ENCODE measurements around the gene HMCN2. TPM values are rescaled to one million over a fixed set of nuclear protein-coding genes. Genes with fewer than 3 reads are reported as not detected.

The HMCN2 gene
- total and polyA plus RNA-seq, 2 experiments from 2014 or later, result not detected

- H3K9me3 ChIP-seq (ENCODE audit: low read depth), result no peaks in the 10 kb centered on the region
- no peak overlapping the region for H3K27ac ChIP-seq
- no peaks in the 10 kb centered on the region for H3K36me3 ChIP-seq (ENCODE audit: low read depth)
- peaks cover 11% of the 10 kb centered on the region for H3K4me1 ChIP-seq (ENCODE audit: insufficient read depth)
- no peaks in the 10 kb centered on the region for H4K20me1 ChIP-seq (ENCODE audit: insufficient read depth)
- H3K27me3 ChIP-seq (replicated peaks; ENCODE audit: insufficient read depth), result peaks cover 55% of the 10 kb centered on the region
- no peaks in the 10 kb centered on the region for H3K9me2 ChIP-seq (ENCODE audit: insufficient read depth)
- no peak for DNase-seq
- H3K4me3 ChIP-seq, result no peak overlapping the region
- H3K9ac ChIP-seq, result no peak overlapping the region
- H3F3A ChIP-seq (ENCODE audit: insufficient read depth), result peaks cover 11% of the 10 kb centered on the region; the same call in 1 of the 2 replicates
- H2AFZ ChIP-seq, result no peak overlapping the region
- WGBS, 2 experiments (ENCODE audit: low coverage in 1 of 2, low lambda C conversion rate in 2 of 2, missing lambda C conversion rate in 2 of 2), result 71 to 73% methylated on average over 18 of the region's 18 CpGs
- in situ Hi-C loops (cut with MboI), result no loop called here
- H3K79me2 ChIP-seq (ENCODE audit: insufficient read depth), result no peaks in the 10 kb centered on the region
- no peak overlapping the region for H3K4me2 ChIP-seq (ENCODE audit: unreplicated experiment)
- TF ChIP-seq EZH2 (IDR thresholded peaks at IDR 0.05; ENCODE audit: insufficient read depth, poor library complexity, severe bottlenecking) (no peak), EZH2phosphoT487 (IDR thresholded peaks at IDR 0.05; ENCODE audit: insufficient read depth, low read depth) (no peak)
These were observed 878 bp upstream of the HMCN2 start for GRCh38 chr9:130264414-130265350.

DNA sequence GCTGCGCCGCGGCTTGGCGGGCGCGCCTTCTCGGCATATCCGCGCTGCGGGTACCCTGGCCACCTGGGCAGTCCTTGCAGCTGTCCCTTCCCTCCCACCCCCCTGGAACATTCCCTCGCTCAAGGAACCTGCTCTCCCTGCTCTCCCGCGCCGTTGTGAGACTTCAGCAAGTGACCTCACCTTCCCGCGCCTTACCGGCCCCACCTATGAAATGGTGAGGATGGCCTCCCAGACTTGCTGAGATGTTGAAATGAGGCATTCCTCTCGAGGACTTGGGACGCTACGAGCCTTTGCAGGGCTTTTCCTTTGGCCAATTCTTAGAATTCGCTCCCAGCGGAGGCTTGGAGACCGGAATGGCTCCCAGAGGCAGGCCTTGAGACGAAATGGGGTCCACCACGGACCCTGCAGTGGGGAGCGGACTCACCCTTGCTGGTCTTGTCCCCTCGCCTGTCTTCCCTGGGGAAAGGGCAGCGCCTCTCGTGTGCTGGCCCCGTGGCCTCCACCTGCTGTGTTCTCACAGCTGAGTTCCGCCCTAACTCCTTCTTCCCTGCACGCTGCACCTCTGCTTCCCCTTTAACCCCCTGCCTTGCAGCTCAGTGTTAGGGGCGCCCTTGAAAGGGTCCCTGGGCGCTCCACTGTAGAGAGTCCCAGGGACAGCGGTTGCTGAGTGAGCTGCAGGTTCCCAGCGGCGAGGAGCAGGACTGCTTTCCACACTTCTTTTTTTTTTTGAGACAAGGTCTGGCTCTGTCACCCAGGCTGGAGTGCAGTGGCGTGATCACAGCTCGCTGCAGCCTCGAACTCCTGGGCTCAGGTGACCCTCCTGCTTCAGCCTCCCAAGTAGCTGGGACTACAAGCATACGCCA, 907 bp downstream of the HMCN2 start:
- 41% methylated on average over 40 to 41 of the region's 41 CpGs for WGBS, 2 experiments (ENCODE audit: low coverage in 1 of 2, low lambda C conversion rate in 2 of 2, missing lambda C conversion rate in 2 of 2)
- H3K9me3 ChIP-seq (ENCODE audit: low read depth), result no peaks in the 10 kb centered on the region
- no peak for DNase-seq
- H3K79me2 ChIP-seq (ENCODE audit: insufficient read depth), result no peaks in the 10 kb centered on the region
- peaks cover 3% of the 10 kb centered on the region for H3K4me1 ChIP-seq (ENCODE audit: insufficient read depth)
- H3K4me3 ChIP-seq, result no peak overlapping the region
- no peak for TF ChIP-seq EZH2phosphoT487 (IDR thresholded peaks at IDR 0.05; ENCODE audit: insufficient read depth, low read depth)
- no peak for TF ChIP-seq EZH2 (IDR thresholded peaks at IDR 0.05; ENCODE audit: insufficient read depth, poor library complexity, severe bottlenecking)
- no peaks in the 10 kb centered on the region for H3K36me3 ChIP-seq (ENCODE audit: low read depth)
- no peaks in the 10 kb centered on the region for H3K9me2 ChIP-seq (ENCODE audit: insufficient read depth)
- no peak overlapping the region for H2AFZ ChIP-seq
- H4K20me1 ChIP-seq (ENCODE audit: insufficient read depth), result no peaks in the 10 kb centered on the region
- H3F3A ChIP-seq (ENCODE audit: insufficient read depth), result peaks cover 3% of the 10 kb centered on the region; the same call in 1 of the 2 replicates
- no peak overlapping the region for H3K9ac ChIP-seq
- in situ Hi-C loops (cut with MboI), result no loop called here
- no peak overlapping the region for H3K4me2 ChIP-seq (ENCODE audit: unreplicated experiment)
- H3K27me3 ChIP-seq (replicated peaks; ENCODE audit: insufficient read depth), result peaks cover 59% of the 10 kb centered on the region
- H3K27ac ChIP-seq, result no peak overlapping the region

- no peaks in the 10 kb centered on the region for H4K20me1 ChIP-seq (ENCODE audit: insufficient read depth)
- TF ChIP-seq EZH2phosphoT487 (IDR thresholded peaks at IDR 0.05; ENCODE audit: insufficient read depth, low read depth), result no peak
- TF ChIP-seq EZH2 (IDR thresholded peaks at IDR 0.05; ENCODE audit: insufficient read depth, poor library complexity, severe bottlenecking), result no peak
- no peaks in the 10 kb centered on the region for H3K36me3 ChIP-seq (ENCODE audit: low read depth)
- H3K9me3 ChIP-seq (ENCODE audit: low read depth), result no peaks in the 10 kb centered on the region
- H3K4me2 ChIP-seq (ENCODE audit: unreplicated experiment), result no peak overlapping the region
- no peaks in the 10 kb centered on the region for H3K9me2 ChIP-seq (ENCODE audit: insufficient read depth)
- no peaks in the 10 kb centered on the region for H3F3A ChIP-seq (ENCODE audit: insufficient read depth)
- H3K27me3 ChIP-seq (replicated peaks; ENCODE audit: insufficient read depth), result peaks cover 53% of the 10 kb centered on the region
- no peak overlapping the region for H3K4me3 ChIP-seq
- H2AFZ ChIP-seq, result no peak overlapping the region
- H3K27ac ChIP-seq, result no peak overlapping the region
- no peak for DNase-seq
- in situ Hi-C loops (cut with MboI), result no loop called here
- no peaks in the 10 kb centered on the region for H3K4me1 ChIP-seq (ENCODE audit: insufficient read depth)
- 78 to 89% methylated on average over 5 of the region's 5 CpGs for WGBS, 2 experiments (ENCODE audit: low coverage in 1 of 2, low lambda C conversion rate in 2 of 2, missing lambda C conversion rate in 2 of 2)
- no peak overlapping the region for H3K9ac ChIP-seq
- H3K79me2 ChIP-seq (ENCODE audit: insufficient read depth), result no peaks in the 10 kb centered on the region
These were observed 2.4 kb downstream of the HMCN2 start for GRCh38 chr9:130267930-130268329.

DNA sequence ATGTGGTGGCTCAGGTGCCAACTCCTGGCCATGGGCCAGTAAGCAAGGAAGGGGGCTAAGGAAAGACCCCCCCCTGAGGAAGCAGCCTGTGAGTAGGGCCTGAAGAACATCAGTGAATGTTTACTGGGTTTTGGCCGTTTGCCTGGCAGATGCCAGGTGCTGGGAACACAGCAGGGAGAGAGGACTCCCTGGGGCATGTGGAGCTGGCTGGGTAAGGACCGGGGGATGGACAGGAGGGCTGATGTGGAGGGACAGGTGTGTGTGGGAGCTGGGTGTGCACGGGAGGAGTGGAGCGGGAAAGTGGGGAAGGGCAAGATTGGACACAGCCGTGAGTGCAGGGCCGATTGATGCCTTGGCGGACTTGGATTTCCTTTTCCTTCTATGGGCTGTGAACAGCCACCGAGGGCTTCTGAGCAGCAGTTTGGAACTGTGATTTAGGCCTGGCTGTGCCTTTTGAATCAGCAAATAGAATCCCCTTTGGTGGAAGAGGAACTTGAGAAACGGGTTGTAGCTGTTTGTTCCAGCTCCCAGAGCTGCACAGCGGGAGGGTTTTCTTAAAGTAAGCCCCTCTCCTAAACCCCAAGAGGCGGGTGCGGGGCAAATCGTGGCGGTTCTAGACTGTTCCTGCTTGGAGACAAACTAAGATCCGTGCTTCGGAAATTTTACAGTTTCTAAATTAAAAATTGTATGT, 3.1 kb downstream of the HMCN2 start:
- in situ Hi-C loops (cut with MboI), result no loop called here
- H3K9me2 ChIP-seq (ENCODE audit: insufficient read depth), result no peaks in the 10 kb centered on the region
- no peak overlapping the region for H3K27ac ChIP-seq

More for the DNA sequence above, 3.1 kb downstream of the HMCN2 start:
- 71 to 77% methylated on average over 16 of the region's 16 CpGs for WGBS, 2 experiments (ENCODE audit: low coverage in 1 of 2, low lambda C conversion rate in 2 of 2, missing lambda C conversion rate in 2 of 2)
- Histone ChIP-seq H3K4me3 (no peak overlapping the region), H3K4me1 (ENCODE audit: insufficient read depth) (no peaks in the 10 kb centered on the region), H3F3A (ENCODE audit: insufficient read depth) (no peaks in the 10 kb centered on the region), H3K9ac (no peak overlapping the region), H3K4me2 (ENCODE audit: unreplicated experiment) (no peak overlapping the region), H3K79me2 (ENCODE audit: insufficient read depth) (no peaks in the 10 kb centered on the region), H3K9me3 (ENCODE audit: low read depth) (no peaks in the 10 kb centered on the region), H3K27me3 (replicated peaks; ENCODE audit: insufficient read depth) (peaks cover 47% of the 10 kb centered on the region), H2AFZ (no peak overlapping the region), H3K36me3 (ENCODE audit: low read depth) (no peaks in the 10 kb centered on the region), H4K20me1 (ENCODE audit: insufficient read depth) (no peaks in the 10 kb centered on the region)
- no peak for DNase-seq
- no peak for TF ChIP-seq EZH2phosphoT487 (IDR thresholded peaks at IDR 0.05; ENCODE audit: insufficient read depth, low read depth)
- no peak for TF ChIP-seq EZH2 (IDR thresholded peaks at IDR 0.05; ENCODE audit: insufficient read depth, poor library complexity, severe bottlenecking)

All from GM23248 (cell line).